GM18498 (cell line): ENCODE data around the gene SLC25A44.

Experiments
- ATAC-seq: cut with Tn5 transposase; IDR thresholded peaks from one replicate; pipeline ENCODE4 v1.9.1; 2021; ENCODE audit warnings: mild to moderate bottlenecking, moderate library complexity; ENCODE audit not compliant: unreplicated experiment

SLC25A44 gene

GRCh38 chr1:156193488-156194299 is at the start of gene SLC25A44:
TSS of gene SLC25A44 (plus strand) at chr1:156194104. CDS start at chr1:156199848, 5,744 bp downstream.
- peak; percentile 94 for ATAC-seq

- ATAC-seq = no peak
Measured at GRCh38 chr1:156144742-156145141, 49.2 kb upstream of the SLC25A44 start.

GRCh38 chr1:156145650-156146019 is 48.3 kb upstream of the SLC25A44 start:
- no peak for ATAC-seq

GRCh38 chr1:156146020-156146768 is 47.7 kb upstream of the SLC25A44 start:
- ATAC-seq = no peak

- ATAC-seq = no peak
Measured at GRCh38 chr1:156146769-156147405, 47.0 kb upstream of the SLC25A44 start.

GRCh38 chr1:156148216-156148615 is 45.7 kb upstream of the SLC25A44 start:
- no peak for ATAC-seq

- ATAC-seq = peak; percentile 47
Measured at GRCh38 chr1:156149374-156150332, 44.3 kb upstream of the SLC25A44 start.

- ATAC-seq = no peak
Measured at GRCh38 chr1:156150333-156151011, 43.4 kb upstream of the SLC25A44 start.

GRCh38 chr1:156151093-156151688 is 42.7 kb upstream of the SLC25A44 start:
- peak; percentile 23 for ATAC-seq

GRCh38 chr1:156152628-156153027 is 41.3 kb upstream of the SLC25A44 start:
- ATAC-seq = no peak

- no peak for ATAC-seq
Measured at GRCh38 chr1:156153362-156153761, 40.5 kb upstream of the SLC25A44 start, which contains the start of gene SEMA4A. TSS of gene SEMA4A (plus strand) at chr1:156153585. CDS start at chr1:156154579, 994 bp downstream.

- peak; percentile 68 for ATAC-seq
Measured at GRCh38 chr1:156154317-156154749, 39.6 kb upstream of the SLC25A44 start.

- ATAC-seq = no peak
Measured at GRCh38 chr1:156155756-156156510, 38.0 kb upstream of the SLC25A44 start.

GRCh38 chr1:156157506-156157905 is 36.4 kb upstream of the SLC25A44 start:
- no peak for ATAC-seq

- ATAC-seq = no peak
Measured at GRCh38 chr1:156157966-156158365, 35.9 kb upstream of the SLC25A44 start.

- ATAC-seq = no peak
Measured at GRCh38 chr1:156160000-156160742, 33.7 kb upstream of the SLC25A44 start.

- ATAC-seq = no peak
Measured at GRCh38 chr1:156160743-156161171, 33.1 kb upstream of the SLC25A44 start.
